Measurements from ENCODE around the gene STK39.

- no peak for TF ChIP-seq ZNF551 (CRISPR knock-in tag; IDR thresholded peaks at IDR 0.05)
- no peak for TF ChIP-seq POLR2A (conservative IDR thresholded peaks at IDR 0.05)
- no peak for TF ChIP-seq ZNF224 (CRISPR knock-in tag; IDR thresholded peaks at IDR 0.05)
- no peak for TF ChIP-seq RFX7 (CRISPR knock-in tag; IDR thresholded peaks at IDR 0.05)
Measured at GRCh38 chr2:168230389-168230788, 17.0 kb downstream of the STK39 start.

Measured in K562 (cell line).